GM21526 (cell line): ENCODE data around the gene PLEKHG3.

Experiments
- ATAC-seq: cut with Tn5 transposase; IDR thresholded peaks from one replicate; pipeline ENCODE4 v1.9.1; 2021; ENCODE audit warnings: moderate library complexity; ENCODE audit not compliant: unreplicated experiment, low FRiP score

The PLEKHG3 gene

DNA sequence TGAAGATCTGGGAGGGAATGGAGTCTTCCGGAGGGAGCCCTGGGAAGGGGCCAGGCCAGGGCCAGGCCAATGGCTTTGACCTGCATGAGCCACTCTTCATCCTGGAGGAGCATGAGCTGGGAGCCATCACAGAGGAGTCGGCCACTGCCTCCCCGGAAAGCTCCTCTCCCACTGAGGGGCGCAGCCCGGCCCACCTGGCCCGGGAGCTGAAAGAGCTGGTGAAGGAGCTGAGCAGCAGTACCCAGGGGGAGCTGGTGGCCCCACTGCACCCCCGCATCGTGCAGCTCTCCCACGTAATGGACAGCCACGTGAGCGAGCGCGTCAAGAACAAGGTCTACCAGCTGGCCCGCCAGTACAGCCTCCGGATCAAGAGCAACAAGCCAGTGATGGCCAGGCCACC, 37.7 kb downstream of the PLEKHG3 start:
- ATAC-seq, result no peak

- ATAC-seq, result no peak
Measured at GRCh38 chr14:64743061-64743460, 38.8 kb downstream of the PLEKHG3 start.

GRCh38 chr14:64745511-64746091, 41.4 kb downstream of the PLEKHG3 start:
- no peak for ATAC-seq

DNA sequence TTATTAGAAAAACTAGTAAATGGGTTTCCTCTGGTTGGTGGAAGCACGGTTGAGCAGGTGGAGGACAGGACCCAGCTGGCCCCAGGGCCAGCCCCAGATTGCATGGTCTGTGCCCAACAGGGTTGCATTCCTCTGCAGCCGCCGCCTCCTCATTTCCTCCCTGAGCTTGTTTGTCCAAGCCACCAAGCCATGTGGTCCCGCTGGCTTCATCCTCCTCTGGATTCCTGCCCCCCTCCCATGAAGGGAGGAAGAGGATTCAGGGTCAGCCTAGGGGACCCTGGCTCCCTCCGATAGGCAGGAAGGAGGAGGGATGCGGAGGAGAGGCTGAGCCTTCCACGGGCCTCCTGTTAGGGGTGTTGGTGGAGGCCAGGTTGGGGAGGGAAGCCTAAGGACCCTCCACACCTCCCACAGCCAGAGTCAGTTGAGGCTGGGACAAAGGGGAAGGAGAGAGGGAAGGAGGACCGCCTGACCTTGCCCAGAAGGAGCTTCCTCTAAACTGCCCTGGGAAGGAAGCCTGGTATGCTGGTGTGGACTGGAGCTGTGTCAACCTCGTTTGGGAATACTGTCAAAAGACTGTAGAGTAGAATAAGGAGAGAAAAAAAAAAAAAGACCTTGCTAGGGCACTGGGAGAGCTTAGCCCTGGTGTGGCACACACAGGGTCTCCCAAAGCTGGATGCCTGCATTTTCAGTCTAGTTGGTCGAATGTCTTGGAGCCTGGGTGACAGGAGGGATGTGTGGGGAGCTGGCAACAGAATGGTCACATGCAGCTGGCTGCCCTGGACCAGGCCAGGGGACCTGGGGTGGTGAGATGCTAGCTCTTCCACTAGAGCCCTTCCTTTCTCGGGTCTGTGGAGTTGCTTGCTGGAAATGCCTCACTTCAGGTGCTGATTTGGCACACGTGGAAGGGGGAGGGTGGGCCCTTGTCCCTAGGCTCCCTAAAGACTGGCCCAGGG, 42.4 kb downstream of the PLEKHG3 start:
- ATAC-seq, result no peak

DNA sequence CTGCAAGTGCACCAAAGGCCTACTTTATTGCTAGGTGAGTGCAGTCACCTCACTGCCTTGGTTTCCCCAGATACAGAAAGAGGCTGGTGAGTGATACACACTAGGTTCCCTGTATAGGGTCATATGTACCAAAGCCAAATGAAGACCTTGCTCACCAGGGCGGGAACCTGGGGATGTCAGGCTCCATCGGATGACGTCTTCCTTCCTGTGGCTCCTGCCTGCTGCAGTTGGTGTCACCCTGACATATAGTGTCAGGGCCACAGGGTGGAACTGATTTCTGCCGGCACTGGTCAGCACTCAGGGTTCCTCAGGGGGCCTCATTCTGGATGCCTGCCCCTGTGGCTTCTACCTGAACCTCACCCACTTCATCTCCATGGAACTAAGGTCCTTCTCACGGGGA, 43.1 kb downstream of the PLEKHG3 start:
- ATAC-seq, result no peak

DNA sequence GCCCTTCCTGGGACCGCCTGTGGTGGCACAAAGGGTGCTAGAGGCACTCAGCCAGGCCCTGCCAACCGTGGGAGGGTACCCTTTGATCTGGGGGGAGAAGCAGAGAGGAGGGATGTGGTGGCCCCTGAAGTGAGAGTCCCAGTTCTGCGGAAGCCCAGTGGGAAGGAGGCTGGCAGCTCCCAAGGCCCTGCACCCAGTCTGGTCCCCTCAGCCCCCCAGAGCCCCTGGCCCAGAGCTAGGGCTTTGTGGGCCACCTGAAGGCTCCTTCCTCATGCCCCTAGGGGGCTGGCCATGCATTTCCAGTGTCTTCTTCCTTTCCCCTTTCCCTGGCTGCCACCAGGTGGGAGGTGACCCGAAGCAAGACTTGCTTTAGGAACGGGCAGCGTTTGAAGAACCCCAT, 44.3 kb downstream of the PLEKHG3 start:
- ATAC-seq, result no peak

- no peak for ATAC-seq
Measured at GRCh38 chr14:64748995-64749714, 44.9 kb downstream of the PLEKHG3 start.

DNA sequence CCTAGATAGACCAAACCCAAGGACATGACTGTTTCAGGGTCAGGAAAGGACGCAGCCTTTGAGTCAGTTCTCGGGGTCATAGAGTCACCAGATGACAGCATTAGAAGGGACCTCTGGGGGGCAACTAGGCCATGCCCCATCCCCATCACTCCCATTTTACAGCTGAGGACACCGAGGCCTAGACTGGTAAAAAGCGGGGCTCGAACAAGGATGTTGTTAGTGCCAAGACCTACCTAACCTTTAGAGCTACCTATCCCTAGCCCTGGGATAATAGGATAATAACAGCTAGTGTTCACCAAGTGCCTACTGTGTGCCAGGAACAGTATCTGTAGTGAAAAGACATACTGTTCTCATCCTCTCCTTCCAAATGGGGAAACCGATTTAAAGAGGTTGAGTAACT, 48.7 kb downstream of the PLEKHG3 start:
- ATAC-seq, result no peak

GRCh38 chr14:64753374-64753773, 49.1 kb downstream of the PLEKHG3 start:
- no peak for ATAC-seq

- ATAC-seq, result no peak
Measured at GRCh38 chr14:64753999-64754398, 49.8 kb downstream of the PLEKHG3 start.

- ATAC-seq, result no peak
Measured at GRCh38 chr14:64754685-64755084, 50.5 kb downstream of the PLEKHG3 start.

GRCh38 chr14:64755781-64756221, 51.6 kb downstream of the PLEKHG3 start:
- ATAC-seq, result no peak

GRCh38 chr14:64756712-64757111, 52.5 kb downstream of the PLEKHG3 start:
- ATAC-seq, result no peak

DNA sequence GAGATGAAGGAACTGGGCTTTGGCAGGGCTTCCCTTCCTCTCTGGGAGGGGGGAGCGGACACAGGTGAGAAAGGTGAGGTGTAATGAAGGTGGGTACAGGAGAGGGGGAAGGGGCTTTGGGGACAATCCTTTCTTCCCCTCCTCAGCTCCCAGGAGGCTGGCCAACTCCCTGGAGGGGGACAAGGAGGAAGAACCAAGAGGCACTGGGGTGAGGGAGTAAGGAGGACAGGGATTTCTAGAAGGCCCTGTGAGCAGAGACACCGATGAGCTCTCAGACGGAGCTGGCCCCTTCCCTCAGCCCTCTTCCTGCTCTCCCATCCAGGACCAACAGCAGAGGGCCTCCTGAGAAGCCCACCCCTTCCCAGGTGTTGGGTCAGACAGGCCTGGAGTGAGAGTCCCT, 53.4 kb downstream of the PLEKHG3 start:
- ATAC-seq, result no peak

DNA sequence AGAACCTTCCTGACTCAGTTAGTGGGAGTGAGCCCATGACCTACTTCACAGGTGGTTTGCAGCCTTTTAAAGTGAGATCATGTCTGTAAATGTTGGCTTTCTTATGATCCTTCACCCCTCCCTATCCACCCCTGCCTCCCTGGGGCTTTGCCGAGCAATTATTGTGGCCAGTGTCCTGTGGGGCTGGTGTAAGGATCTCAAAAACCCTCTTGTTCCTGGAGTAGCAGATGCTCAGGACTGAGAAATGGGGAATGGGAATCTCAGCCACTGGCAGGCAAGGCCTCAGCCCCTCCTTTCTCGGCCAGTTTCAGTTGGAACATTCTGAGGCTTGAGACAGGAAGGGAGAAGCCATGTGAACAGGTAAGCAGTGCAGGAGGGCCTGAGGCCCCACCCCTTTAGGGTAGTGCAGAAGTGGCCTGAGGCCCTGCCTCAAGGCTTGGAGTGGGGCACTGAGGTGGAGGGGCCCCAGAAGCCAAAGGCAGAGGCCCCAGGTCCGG, 53.8 kb downstream of the PLEKHG3 start:
- ATAC-seq, result no peak

DNA sequence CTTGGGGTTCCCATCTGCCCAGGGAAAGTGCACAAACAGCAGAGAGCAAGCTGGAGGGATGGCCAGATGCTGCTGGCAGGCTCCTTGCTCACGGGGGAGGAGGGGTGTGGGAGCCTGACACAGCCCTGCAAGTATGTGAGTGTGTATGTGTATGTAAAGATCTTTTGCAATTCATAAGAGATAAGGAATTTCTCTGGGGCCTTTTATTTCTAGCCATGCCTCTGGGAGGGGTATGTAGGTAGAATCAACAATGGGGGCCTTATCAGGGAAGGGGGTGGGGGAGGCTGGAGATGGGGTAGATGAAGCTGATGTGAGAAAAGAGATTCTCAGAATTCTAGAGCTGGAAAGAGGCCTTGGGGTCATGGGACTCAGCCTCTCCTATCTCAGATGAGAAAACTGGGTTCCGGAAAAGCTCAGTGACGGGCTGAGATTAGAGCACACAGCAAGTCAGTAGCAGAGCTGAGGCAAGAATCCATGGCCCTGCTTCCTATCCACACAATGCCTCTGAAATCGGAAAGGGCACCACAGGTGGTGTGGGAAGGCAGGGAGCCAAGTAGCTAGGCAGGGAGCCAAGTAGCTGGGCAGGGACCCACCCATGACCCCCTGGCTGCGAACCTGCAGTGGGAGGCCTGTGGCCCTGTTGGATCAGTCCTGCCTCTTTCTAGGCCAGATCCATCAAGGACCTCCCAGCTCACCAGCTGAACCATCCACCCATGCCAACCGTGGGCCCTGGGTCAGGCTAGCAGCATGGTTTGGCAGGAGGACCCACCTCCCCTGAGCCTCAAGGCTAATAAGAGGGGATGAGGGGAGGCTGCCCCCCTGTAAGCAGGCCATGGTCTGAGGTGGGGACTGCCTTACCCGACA, 54.7 kb downstream of the PLEKHG3 start:
- no peak for ATAC-seq

DNA sequence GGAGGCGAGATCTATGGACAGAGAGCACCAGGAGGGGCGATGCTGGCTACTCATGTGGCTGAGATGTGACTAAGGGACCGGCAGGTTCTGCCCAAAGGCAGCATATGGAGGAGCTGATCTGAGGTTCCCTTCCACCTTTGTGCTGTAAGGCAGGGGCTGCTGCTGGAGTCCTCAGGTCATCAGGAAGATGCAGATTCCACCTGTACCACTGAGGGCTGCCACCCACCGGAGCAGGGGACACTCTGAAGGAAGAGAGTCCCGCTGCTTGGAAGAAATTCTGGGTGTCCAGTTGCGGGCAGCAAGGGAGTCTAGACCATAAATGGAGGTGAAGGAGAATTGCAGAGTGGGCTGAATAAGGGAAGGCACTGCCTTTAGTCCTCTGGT, 55.3 kb downstream of the PLEKHG3 start:
- ATAC-seq, result no peak

GRCh38 chr14:64760146-64760755, 56.0 kb downstream of the PLEKHG3 start:
- ATAC-seq, result no peak

- no peak for ATAC-seq
Measured at GRCh38 chr14:64760916-64761315, 56.7 kb downstream of the PLEKHG3 start.
